Osteocyte (in vitro differentiated cells): ENCODE data around the gene TICRR. TPM values are rescaled to one million over a fixed set of nuclear protein-coding genes. Genes with fewer than 3 reads are reported as not detected.

Experiments used
- DNase-seq: peaks from one replicate; pipeline ENCODE4 v3.0.0; 2021; ENCODE audit warnings: mixed read lengths; ENCODE audit not compliant: unreplicated experiment; ENCODE audit errors: extremely low spot score
- H3K27ac Mint-ChIP-seq: one replicate; pipeline ENCODE4 v1.8.0; 2021; ENCODE audit warnings: mild to moderate bottlenecking, mixed read lengths; ENCODE audit not compliant: unreplicated experiment
- H3K27me3 Mint-ChIP-seq: one replicate; pipeline ENCODE4 v1.8.0; 2021; ENCODE audit warnings: mixed read lengths; ENCODE audit not compliant: unreplicated experiment
- H3K36me3 Mint-ChIP-seq: one replicate; pipeline ENCODE4 v1.8.0; 2021; ENCODE audit warnings: mixed read lengths; ENCODE audit not compliant: unreplicated experiment
- H3K4me1 Mint-ChIP-seq: one replicate; pipeline ENCODE4 v1.8.0; 2021; ENCODE audit warnings: mixed read lengths; ENCODE audit not compliant: unreplicated experiment
- H3K4me3 Mint-ChIP-seq: one replicate; pipeline ENCODE4 v1.8.0; 2021; ENCODE audit warnings: mild to moderate bottlenecking, moderate library complexity, mixed read lengths; ENCODE audit not compliant: unreplicated experiment
- H3K9me3 Mint-ChIP-seq: one replicate; pipeline ENCODE4 v1.8.0; 2021; ENCODE audit warnings: mixed read lengths; ENCODE audit not compliant: unreplicated experiment
- CTCF ChIP-seq: fragments of 200-600 bp; sonication (generic); IDR thresholded peaks from 2 replicates; pipeline ENCODE4 v1.5.0; 2021; ENCODE audit warnings: antibody characterized with exemption, mild to moderate bottlenecking, moderate library complexity
- total RNA-seq: library from RNA; stranded (reverse); gene quantifications from 2 replicates; pipeline ENCODE4 v1.2.1, GENCODE V29; 2021

TICRR gene
- total RNA-seq, 1 donor from 2014 or later: 2.1 TPM

DNA sequence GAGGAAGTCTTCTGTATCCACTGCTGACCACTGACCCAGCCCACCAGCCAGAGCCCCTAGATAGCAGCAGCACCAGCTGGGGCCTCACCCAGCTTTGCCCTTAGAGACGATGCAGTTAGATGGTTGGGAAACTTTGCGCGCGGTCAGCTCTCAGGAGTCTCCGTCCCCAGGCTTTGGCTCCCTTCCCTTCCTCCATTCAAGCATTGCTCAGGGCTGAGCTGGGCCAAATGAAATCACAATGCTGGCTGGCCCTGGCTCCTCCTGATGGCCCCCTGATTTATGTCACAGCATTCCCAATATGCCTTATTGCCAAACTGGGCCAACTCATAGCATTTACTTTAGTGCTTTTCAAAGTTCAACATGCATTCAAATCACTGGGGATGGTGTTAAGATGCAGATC, 44.3 kb upstream of the TICRR start:
- Mint-ChIP-seq H3K27me3 (peaks cover 38% of the 10 kb centered on the region), H3K4me1 (peaks cover 6% of the 10 kb centered on the region), H3K36me3 (no peaks in the 10 kb centered on the region), H3K27ac (no peak overlapping the region), H3K9me3 (no peaks in the 10 kb centered on the region), H3K4me3 (no peak overlapping the region)
- TF ChIP-seq CTCF: no peak
- DNase-seq: no peak

DNA sequence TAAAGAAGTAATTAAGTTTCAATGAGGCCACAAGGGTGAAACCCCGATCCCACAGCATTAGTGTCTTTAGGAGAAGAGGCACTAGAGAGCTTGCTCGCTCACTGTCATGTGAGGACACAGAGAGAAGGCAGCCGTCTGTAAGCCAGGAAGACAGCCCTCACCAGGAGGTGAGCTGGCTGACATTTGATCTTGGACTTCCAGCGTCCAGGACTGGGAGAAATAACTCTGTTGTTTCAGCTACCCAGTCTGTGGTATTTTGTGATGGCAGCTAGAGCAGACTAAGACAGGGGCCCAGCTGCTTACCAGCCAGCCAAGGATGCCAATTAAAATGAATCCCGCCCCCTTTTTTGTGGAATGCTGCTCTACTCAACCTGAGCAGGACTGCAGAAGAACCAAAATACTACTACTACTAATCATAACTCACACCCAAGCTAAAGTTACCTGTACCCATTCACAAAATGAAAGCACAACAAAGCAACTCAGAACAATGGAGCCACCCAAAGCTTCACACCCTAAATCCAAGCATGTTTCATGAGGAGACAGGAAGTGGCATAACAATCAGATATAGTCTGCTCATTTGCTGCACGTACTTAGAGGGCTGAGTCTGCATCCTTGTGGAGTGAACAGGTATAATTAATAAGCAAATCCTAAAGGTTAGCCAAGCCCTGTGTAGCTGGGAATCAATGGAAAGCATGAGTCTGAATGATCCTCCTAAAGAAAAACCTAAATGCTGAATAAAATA, 43.3 kb upstream of the TICRR start:
- H3K27ac Mint-ChIP-seq: no peak overlapping the region
- TF ChIP-seq CTCF: no peak

DNA sequence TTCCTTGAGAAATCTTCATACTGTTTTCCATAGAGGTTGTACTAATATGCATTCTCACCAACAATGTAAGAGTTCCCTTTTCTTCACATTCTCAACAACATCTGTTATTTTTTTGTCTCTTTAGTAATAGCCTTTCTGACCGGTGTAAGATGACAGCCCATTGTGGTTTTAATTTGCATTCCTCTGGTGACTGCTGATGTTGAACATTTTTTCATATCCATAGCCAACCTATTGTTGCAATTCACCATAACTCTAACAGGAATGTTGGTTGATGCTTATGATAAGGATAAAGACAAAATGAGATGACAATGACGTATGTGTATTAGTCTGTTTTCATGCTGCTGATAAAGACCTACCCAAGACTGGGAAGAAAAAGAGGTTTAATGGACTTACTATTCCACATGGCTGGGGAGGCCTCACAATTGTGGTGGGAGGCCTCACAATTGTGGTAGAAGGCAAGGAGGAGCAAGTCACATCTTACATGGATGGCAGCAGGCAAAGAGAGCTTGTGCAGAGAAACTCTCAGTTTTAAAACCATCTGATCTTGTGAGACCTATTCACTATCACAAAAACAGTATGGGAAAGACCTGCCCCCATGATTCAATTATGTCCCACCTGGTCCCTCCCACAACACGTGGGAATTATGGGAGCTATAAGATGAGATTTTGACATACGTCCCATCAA, 41.3 kb upstream of the TICRR start:
- H3K36me3 Mint-ChIP-seq: no peaks in the 10 kb centered on the region
- peaks cover 27% of the 10 kb centered on the region for H3K27me3 Mint-ChIP-seq
- TF ChIP-seq CTCF: no peak
- H3K9me3 Mint-ChIP-seq: peaks cover 10% of the 10 kb centered on the region
- no peak overlapping the region for H3K27ac Mint-ChIP-seq
- peaks cover 6% of the 10 kb centered on the region for H3K4me1 Mint-ChIP-seq
- DNase-seq: no peak
- no peak overlapping the region for H3K4me3 Mint-ChIP-seq

More for the DNA sequence above, 43.3 kb upstream of the TICRR start:
- Mint-ChIP-seq H3K36me3 (no peaks in the 10 kb centered on the region), H3K4me1 (peaks cover 6% of the 10 kb centered on the region), H3K27me3 (peaks cover 42% of the 10 kb centered on the region), H3K4me3 (no peak overlapping the region), H3K9me3 (no peaks in the 10 kb centered on the region)
- DNase-seq: no peak

DNA sequence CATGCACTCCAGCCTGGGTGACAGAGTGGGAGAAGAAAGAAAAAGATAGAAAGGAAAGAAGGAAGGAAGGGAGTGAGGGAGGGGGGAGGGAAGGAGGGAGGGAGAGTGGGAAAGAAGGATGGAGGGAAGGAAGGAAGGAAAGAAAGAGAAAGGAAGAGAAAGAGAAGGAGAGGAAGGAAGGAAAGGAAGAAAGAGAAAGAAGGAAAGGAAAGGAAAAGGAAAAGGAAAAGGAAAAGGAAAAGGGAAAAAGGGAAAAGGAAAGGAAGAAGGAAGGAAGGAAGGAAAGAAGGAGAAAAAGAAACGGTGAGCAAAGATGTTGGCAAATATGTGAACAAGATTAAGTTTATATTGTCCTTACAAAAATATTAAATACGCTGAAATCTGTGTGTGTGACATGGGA, 36.2 kb upstream of the TICRR start:
- Mint-ChIP-seq H3K27ac (no peak overlapping the region), H3K4me1 (no peaks in the 10 kb centered on the region), H3K4me3 (no peak overlapping the region), H3K9me3 (peaks cover 10% of the 10 kb centered on the region), H3K27me3 (peaks cover 34% of the 10 kb centered on the region), H3K36me3 (no peaks in the 10 kb centered on the region)
- no peak for DNase-seq
- no peak for TF ChIP-seq CTCF

- no peak for TF ChIP-seq CTCF
- no peak overlapping the region for H3K4me3 Mint-ChIP-seq
- peaks cover 9% of the 10 kb centered on the region for H3K9me3 Mint-ChIP-seq
- no peak overlapping the region for H3K27ac Mint-ChIP-seq
- H3K4me1 Mint-ChIP-seq: no peaks in the 10 kb centered on the region
- DNase-seq: no peak
- peaks cover 31% of the 10 kb centered on the region for H3K27me3 Mint-ChIP-seq
- H3K36me3 Mint-ChIP-seq: no peaks in the 10 kb centered on the region
Observed at GRCh38 chr15:89542369-89542768, 32.9 kb upstream of the TICRR start.
